GM18861 (cell line): Measurements from ENCODE around the gene PRAMEF33.
"Not testable (repeated sequence)": the region's sequence is repeated elsewhere in the genome, so short reads cannot be mapped to it uniquely, and the experiment has no call there.

Experiments used
- ATAC-seq: cut with Tn5 transposase; IDR thresholded peaks from one replicate; pipeline ENCODE4 v1.9.1; 2021; ENCODE audit not compliant: unreplicated experiment

The PRAMEF33 gene, protein sequence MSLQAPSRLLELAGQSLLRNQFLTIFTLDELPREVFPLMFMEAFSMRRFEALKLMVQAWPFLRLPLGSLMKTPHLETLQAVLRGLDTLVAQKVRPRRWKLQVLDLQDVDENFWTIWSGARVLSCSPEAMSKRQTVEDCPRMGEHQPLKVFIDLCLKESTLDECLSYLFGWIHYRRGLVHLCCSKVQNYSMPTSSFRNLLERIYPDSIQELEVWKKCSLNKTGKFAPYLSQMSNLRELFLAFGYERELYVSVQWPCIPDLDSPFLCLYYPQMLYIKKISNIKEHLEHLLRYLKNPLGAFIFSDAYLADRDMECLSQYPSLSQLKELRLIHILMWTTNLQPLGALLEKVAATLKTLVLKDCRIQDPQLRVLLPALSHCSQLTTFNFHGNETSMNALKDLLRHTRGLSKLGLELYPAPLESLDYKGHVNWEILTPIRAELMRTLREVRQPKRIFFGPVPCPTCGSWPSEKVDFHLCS

DNA sequence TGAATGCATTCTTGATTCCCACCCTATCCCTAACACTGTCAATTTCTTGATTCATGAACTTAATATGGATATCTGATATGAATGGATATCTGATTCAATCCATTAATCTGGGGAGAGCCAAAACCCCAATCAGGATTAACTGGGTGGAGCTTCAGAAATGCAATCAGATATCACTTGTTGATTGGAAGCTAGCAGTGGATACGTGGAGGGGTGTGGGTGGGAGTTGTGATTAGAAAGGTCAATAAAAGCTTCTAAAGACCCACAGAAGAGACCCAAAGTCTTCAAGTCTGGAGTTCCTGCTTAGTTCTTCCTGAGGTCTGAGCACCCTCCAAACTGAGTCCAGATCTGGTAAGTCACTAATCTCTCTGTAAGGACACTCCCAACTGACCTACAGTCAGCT, at the start of gene PRAMEF33:
Gene PRAMEF33, plus strand, starts transcription at position 301 of the 400 bp plus-strand sequence. CDS start 2,416 bp downstream, outside the sequence.
- not testable (repeated sequence) for ATAC-seq

DNA sequence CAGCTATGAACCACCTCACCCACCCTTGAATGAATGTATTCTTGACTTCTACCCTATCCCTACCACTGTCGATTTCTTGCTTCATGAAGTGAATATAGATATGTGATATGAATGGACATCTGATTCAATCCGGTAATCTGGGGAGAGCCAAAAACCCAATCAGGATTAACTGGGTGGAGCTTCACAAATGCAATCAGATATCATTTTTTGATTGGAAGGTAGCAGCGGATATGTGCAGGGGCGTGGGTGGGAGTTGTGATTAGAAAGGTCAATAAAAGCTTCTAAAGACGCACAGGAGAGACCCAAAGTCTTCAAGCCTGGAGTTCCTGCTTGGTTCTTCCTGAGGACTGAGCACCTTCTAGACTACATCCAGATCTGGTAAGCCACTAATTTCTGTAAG, 49.4 kb upstream of the PRAMEF33 start, which contains the start of gene PRAMEF5:
Gene PRAMEF5, plus strand, starts transcription at position 301 of the 400 bp plus-strand sequence. CDS start 5,071 bp downstream, outside the sequence.
- not testable (repeated sequence) for ATAC-seq

DNA sequence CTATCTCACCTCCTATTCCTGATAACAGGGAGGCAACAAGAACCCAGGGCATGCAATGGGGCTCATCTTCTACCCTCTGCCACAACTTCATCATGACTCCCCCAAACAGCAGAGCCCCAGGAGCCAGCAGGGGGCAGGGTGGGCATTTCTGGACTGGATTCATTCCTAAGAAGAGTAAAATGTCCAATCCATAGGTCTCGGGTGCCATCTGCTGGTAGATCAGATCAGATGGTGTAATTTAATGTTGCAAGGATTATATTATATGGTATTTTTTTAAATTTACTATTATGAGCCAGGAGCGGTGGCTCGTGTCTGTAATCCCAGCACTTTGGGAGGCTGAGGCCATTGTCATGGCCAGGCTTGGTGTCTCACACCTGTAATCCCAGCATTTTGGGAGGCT, 38.2 kb upstream of the PRAMEF33 start:
- ATAC-seq: not testable (repeated sequence)

DNA sequence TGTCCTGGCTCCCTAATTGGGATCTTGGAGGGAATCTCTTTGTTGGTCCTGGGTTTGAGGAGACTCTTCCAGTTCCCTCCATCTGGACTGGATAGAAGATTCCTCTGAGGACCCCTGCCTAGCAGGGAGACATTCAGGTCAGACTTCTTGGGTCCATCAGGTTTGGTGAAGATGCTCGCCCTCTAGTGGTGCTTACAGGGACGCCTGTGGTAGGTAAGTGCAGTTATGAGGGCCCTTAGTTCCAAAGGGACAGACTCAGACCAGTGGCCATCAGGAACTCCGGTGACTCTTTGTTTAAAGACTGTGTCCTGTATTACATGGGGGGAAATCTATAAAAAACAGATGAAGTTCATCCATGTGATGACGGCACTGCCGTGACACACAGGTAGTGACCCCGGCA, 26.3 kb upstream of the PRAMEF33 start:
- ATAC-seq: not testable (repeated sequence)

GRCh38 chr1:13279617-13280016, 23.7 kb upstream of the PRAMEF33 start:
- ATAC-seq: not testable (repeated sequence)

GRCh38 chr1:13285037-13285436, 18.3 kb upstream of the PRAMEF33 start, which contains the start of gene PRAMEF8:
TSS of gene PRAMEF8 (minus strand) at chr1:13285137. CDS start at chr1:13284091, 1,046 bp downstream.
- not testable (repeated sequence) for ATAC-seq

DNA sequence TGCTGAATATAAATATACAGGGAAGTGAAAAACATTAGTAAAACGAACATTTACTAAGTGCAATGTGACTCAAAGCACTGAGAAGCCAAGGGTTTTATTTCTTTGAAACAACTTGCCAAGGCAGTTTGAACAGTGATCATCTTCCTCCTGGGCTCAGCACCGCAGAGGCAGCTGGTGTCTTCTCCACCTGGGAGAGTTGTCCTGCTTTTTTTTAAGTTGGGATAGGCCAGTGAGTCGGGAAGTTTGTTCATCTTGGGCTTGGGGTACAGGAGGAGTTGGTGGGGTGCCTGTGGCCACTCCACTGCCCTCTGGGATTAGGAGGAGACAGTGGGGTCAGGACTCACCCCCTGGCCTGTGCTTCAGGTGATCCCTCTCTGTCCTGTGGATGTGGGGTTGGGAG, 14.3 kb upstream of the PRAMEF33 start:
- ATAC-seq: not testable (repeated sequence)

- ATAC-seq: not testable (repeated sequence)
These were observed 6.0 kb upstream of the PRAMEF33 start for GRCh38 chr1:13297216-13297931.

GRCh38 chr1:13298699-13299098, 4.6 kb upstream of the PRAMEF33 start:
- not testable (repeated sequence) for ATAC-seq

- not testable (repeated sequence) for ATAC-seq
These were observed 1.1 kb upstream of the PRAMEF33 start for GRCh38 chr1:13302197-13302596.

DNA sequence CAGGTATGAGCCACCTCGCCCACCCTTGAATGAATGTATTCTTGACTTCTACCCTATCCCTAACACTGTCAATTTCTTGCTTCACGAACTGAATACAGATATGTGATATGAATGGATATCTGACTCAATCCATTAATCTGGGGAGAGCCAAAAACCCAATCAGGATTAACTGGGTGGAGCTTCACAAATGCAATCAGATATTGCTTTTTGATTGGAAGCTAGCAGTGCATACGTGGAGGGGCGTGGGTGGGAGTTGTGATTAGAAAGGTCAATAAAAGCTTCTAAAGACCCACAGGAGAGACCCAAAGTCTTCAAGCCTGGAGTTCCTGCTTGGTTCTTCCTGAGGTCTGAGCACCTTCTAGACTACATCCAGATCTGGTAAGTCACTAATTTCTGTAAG, 11.9 kb downstream of the PRAMEF33 start, which contains the start of gene PRAMEF15:
Gene PRAMEF15, plus strand, starts transcription at position 301 of the 400 bp plus-strand sequence. CDS start 2,827 bp downstream, outside the sequence.
- ATAC-seq: not testable (repeated sequence)

DNA sequence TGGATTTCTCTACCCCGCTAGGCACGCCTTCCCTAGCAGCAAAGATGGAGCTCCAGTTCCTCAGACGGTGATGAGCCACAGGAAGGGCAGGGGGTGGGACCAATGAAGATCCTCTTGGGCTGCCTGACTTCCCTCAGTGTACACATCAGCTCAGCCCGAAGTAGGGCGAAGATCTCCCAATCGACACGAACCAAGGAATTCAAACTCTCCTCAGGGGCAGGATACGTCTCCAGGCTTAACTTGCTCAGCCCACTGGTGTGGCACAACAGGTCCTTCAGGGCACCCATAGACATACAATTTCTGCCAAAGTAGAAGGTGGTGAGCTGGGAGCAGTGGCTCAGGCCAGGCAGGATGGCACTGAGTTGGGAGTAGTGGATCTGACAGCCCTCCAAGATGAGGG, 39.2 kb downstream of the PRAMEF33 start:
- ATAC-seq: not testable (repeated sequence)

GRCh38 chr1:13347034-13347433, 43.7 kb downstream of the PRAMEF33 start, which contains the start of gene PRAMEF14:
TSS of gene PRAMEF14 (minus strand) at chr1:13347134. CDS start at chr1:13345314, 1,820 bp downstream.
- not testable (repeated sequence) for ATAC-seq

GRCh38 chr1:13353476-13353875, 50.1 kb downstream of the PRAMEF33 start:
- not testable (repeated sequence) for ATAC-seq

DNA sequence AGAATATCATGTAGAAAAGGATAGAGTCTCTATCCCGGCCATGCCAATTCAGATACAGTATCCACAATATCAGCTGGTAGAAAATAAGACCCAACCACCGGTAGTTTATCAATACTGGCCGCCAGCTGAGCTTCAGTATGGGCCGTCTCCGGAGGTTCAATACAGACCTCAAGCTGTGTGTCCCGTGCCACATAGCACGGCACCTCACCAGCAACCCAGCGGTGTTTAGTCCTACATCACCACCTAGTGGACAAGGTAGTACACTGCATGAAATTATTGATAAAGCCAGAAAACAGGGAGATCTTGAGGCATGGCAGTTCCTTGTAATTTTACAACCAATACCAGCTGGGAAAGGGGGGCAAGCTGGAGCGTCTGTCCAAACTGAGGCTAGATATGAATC, 51.1 kb downstream of the PRAMEF33 start:
- ATAC-seq: not testable (repeated sequence)

- not testable (repeated sequence) for ATAC-seq
These were observed 53.4 kb downstream of the PRAMEF33 start for GRCh38 chr1:13356774-13357173.
